ENCODE data around the gene RAP2A. TPM values are rescaled to one million over a fixed set of nuclear protein-coding genes. Genes with fewer than 3 reads are reported as not detected.

Gene RAP2A
- total and polyA plus RNA-seq, 10 of the 15 experiments (the other 5 are each of a cell fraction or from before 2014, with no cell fraction given), result 3.5 to 35.1 (median 14.9) TPM

GRCh38 chr13:97408938-97409337 is 25.0 kb upstream of the RAP2A start:
- no peak overlapping the region for H2AFZ ChIP-seq (ENCODE audit: control insufficient read depth, low read depth, low read length)
- H3K4me3 ChIP-seq, result no peak overlapping the region
- no peaks in the 10 kb centered on the region for H4K20me1 ChIP-seq (ENCODE audit: control insufficient read depth, insufficient read depth)
- no peak overlapping the region for H3K9ac ChIP-seq (ENCODE audit: control insufficient read depth, insufficient read depth, low read length)
- ChIA-PET RAD21 (ENCODE audit: unreplicated experiment) (no interaction called here), POLR2A (no interaction called here), CTCF (interaction anchor here (1.1 kb wide), 1 partner anchor 18 kb away, joined by 3 read pairs; no protein-coding TSS in a partner anchor), SMC1A (ENCODE audit: uncharacterized antibody, unreplicated experiment) (no interaction called here)
- no peaks in the 10 kb centered on the region for H3K4me1 ChIP-seq (ENCODE audit: control insufficient read depth, insufficient read depth, low read length)
- no peaks in the 10 kb centered on the region for H3K27me3 ChIP-seq (replicated peaks in 1 of 2; ENCODE audit: control insufficient read depth in 2 of 2, insufficient read depth in 2 of 2, low read length in 1 of 2)
- WGBS (ENCODE audit: insufficient coverage, insufficient replicate concordance, low lambda C conversion rate, missing lambda C conversion rate), result 87% methylated on average over 2 of the region's 2 CpGs
- H3K27ac ChIP-seq (ENCODE audit: control insufficient read depth, insufficient read depth), result no peak overlapping the region
- FAIRE-seq (no peak), DNase-seq (ENCODE audit: low read depth, low spot score) (no peak), ATAC-seq (no peak)
- H3K9me3 ChIP-seq (replicated peaks; ENCODE audit: control insufficient read depth, insufficient read depth, low read length), result no peaks in the 10 kb centered on the region
- no peaks in the 10 kb centered on the region for H3K36me3 ChIP-seq (ENCODE audit: control insufficient read depth in 2 of 2, insufficient read depth in 2 of 2, low read length in 1 of 2)
- TF ChIP-seq KAT2A (conservative IDR thresholded peaks at IDR 0.05; ENCODE audit: control insufficient read depth, low read depth, low read length) (no peak), ATF7 (IDR thresholded peaks at IDR 0.05; ENCODE audit: low read depth) (0 out of 2 replicates have a peak, but pooled peaks have one; percentile 16)
- no peak overlapping the region for H3K4me2 ChIP-seq (ENCODE audit: control insufficient read depth, insufficient read depth)
- H3K79me2 ChIP-seq (ENCODE audit: control insufficient read depth, insufficient read depth, low read length), result no peaks in the 10 kb centered on the region
- in situ Hi-C loops (cut with MboI) (no loop called here), intact Hi-C loops (cut with micrococcal nuclease; ENCODE audit: unreplicated experiment) (no loop called here)
- BruUV-seq (replicated peaks), result no TSS peak

- H3K27ac ChIP-seq (ENCODE audit: control insufficient read depth, insufficient read depth), result no peak overlapping the region
- ChIA-PET RAD21 (ENCODE audit: unreplicated experiment) (no interaction called here), POLR2A (no interaction called here), CTCF (interaction anchor here (1.1 to 1.3 kb wide), 2 partner anchors 11 to 26 kb away, joined by 3 to 4 read pairs; no protein-coding TSS in a partner anchor), SMC1A (ENCODE audit: uncharacterized antibody, unreplicated experiment) (no interaction called here)
- H3K36me3 ChIP-seq (ENCODE audit: control insufficient read depth in 2 of 2, insufficient read depth in 2 of 2, low read length in 1 of 2), result no peaks in the 10 kb centered on the region
- no peak overlapping the region for H3K4me2 ChIP-seq (ENCODE audit: control insufficient read depth, insufficient read depth)
- H3K4me1 ChIP-seq (ENCODE audit: control insufficient read depth, insufficient read depth, low read length), result no peaks in the 10 kb centered on the region
- in situ Hi-C loops (cut with MboI), result no loop called here
- ATAC-seq, result no peak
- intact Hi-C loops (cut with micrococcal nuclease; ENCODE audit: unreplicated experiment), result no loop called here
- DNase-seq (ENCODE audit: low read depth, low spot score), result no peak
- no peaks in the 10 kb centered on the region for H3K79me2 ChIP-seq (ENCODE audit: control insufficient read depth, insufficient read depth, low read length)
- H3K4me3 ChIP-seq, result no peak overlapping the region
- no peak for TF ChIP-seq BACH1 (IDR thresholded peaks at IDR 0.05; ENCODE audit: borderline replicate concordance)
- TF ChIP-seq ETV6 (conservative IDR thresholded peaks at IDR 0.05 in 1 of 2, IDR thresholded peaks at IDR 0.05 in 1 of 2; ENCODE audit: borderline replicate concordance in 1 of 2, low read depth in 1 of 2), result no peak
- TF ChIP-seq RFX5 (IDR thresholded peaks at IDR 0.05; ENCODE audit: low read depth, low read length), result no peak
- no peak for TF ChIP-seq ZNF217 (IDR thresholded peaks at IDR 0.05)
- no peak overlapping the region for H2AFZ ChIP-seq (ENCODE audit: control insufficient read depth, low read depth, low read length)
- no peaks in the 10 kb centered on the region for H3K27me3 ChIP-seq (replicated peaks in 1 of 2; ENCODE audit: control insufficient read depth in 2 of 2, insufficient read depth in 2 of 2, low read length in 1 of 2)
- WGBS (ENCODE audit: insufficient coverage, insufficient replicate concordance, low lambda C conversion rate, missing lambda C conversion rate), result 49% methylated on average over 6 of the region's 6 CpGs
- no TSS peak for BruUV-seq (replicated peaks)
- no peak for FAIRE-seq
- no peak overlapping the region for H3K9ac ChIP-seq (ENCODE audit: control insufficient read depth, insufficient read depth, low read length)
- no peaks in the 10 kb centered on the region for H4K20me1 ChIP-seq (ENCODE audit: control insufficient read depth, insufficient read depth)
- H3K9me3 ChIP-seq (replicated peaks; ENCODE audit: control insufficient read depth, insufficient read depth, low read length), result no peaks in the 10 kb centered on the region
Observed at GRCh38 chr13:97411984-97412383, 22.0 kb upstream of the RAP2A start.
